ENCODE data around the gene SIRPD.
A peak's percentile ranks its signal among the peaks of the same experiment; 100 is the strongest.

SIRPD gene

GRCh38 chr20:1507276-1507675 is 50.2 kb downstream of the SIRPD start:
- TF ChIP-seq TAF1 (IDR thresholded peaks at IDR 0.05; ENCODE audit: low read depth) (no peak), EGR1 (IDR thresholded peaks at IDR 0.05) (no peak), FOXM1 (IDR thresholded peaks at IDR 0.05; ENCODE audit: borderline replicate concordance, low read depth) (no peak), YY1 (IDR thresholded peaks at IDR 0.05; ENCODE audit: low read depth) (no peak), USF1 (IDR thresholded peaks at IDR 0.05) (no peak), CREB1 (IDR thresholded peaks at IDR 0.05; ENCODE audit: low read depth) (no peak), ZBTB7A (IDR thresholded peaks at IDR 0.05; ENCODE audit: low read depth) (no peak), EP300 (IDR thresholded peaks at IDR 0.05; ENCODE audit: borderline replicate concordance) (no peak), TCF12 (IDR thresholded peaks at IDR 0.05; ENCODE audit: low read depth) (no peak), NFIC (IDR thresholded peaks at IDR 0.05) (no peak), CEBPB (IDR thresholded peaks at IDR 0.05) (no peak), TEAD4 (IDR thresholded peaks at IDR 0.05) (no peak), RAD21 (IDR thresholded peaks at IDR 0.05; ENCODE audit: low read depth) (no peak)
- TF ChIP-seq, protein P1, sequence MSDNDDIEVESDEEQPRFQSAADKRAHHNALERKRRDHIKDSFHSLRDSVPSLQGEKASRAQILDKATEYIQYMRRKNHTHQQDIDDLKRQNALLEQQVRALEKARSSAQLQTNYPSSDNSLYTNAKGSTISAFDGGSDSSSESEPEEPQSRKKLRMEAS (IDR thresholded peaks at IDR 0.05): no peak
- TF ChIP-seq, protein P2, sequence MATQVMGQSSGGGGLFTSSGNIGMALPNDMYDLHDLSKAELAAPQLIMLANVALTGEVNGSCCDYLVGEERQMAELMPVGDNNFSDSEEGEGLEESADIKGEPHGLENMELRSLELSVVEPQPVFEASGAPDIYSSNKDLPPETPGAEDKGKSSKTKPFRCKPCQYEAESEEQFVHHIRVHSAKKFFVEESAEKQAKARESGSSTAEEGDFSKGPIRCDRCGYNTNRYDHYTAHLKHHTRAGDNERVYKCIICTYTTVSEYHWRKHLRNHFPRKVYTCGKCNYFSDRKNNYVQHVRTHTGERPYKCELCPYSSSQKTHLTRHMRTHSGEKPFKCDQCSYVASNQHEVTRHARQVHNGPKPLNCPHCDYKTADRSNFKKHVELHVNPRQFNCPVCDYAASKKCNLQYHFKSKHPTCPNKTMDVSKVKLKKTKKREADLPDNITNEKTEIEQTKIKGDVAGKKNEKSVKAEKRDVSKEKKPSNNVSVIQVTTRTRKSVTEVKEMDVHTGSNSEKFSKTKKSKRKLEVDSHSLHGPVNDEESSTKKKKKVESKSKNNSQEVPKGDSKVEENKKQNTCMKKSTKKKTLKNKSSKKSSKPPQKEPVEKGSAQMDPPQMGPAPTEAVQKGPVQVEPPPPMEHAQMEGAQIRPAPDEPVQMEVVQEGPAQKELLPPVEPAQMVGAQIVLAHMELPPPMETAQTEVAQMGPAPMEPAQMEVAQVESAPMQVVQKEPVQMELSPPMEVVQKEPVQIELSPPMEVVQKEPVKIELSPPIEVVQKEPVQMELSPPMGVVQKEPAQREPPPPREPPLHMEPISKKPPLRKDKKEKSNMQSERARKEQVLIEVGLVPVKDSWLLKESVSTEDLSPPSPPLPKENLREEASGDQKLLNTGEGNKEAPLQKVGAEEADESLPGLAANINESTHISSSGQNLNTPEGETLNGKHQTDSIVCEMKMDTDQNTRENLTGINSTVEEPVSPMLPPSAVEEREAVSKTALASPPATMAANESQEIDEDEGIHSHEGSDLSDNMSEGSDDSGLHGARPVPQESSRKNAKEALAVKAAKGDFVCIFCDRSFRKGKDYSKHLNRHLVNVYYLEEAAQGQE (IDR thresholded peaks at IDR 0.05; ENCODE audit: low read depth): no peak

DNA sequence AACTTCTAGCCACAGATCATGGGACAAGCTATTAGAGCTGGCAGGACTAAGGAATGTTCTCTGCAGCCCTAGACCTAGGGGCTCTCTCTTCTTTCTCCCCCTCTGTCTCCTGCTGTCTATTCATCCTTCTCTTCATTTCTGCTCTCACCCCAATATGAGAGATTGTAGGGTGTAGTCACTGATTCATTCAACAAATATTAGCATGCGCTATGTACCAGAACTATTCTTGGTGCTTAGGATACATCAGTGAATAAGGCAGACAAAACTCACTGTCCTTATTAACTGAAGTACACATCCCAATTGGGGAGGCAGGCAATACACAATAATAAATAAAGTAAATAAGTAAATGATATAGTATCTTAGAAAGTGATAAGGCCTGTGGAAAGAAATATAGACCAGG is 51.6 kb downstream of the SIRPD start:
- TF ChIP-seq, protein P2 (IDR thresholded peaks at IDR 0.05; ENCODE audit: low read depth): no peak
- TF ChIP-seq FOXM1 (IDR thresholded peaks at IDR 0.05; ENCODE audit: borderline replicate concordance, low read depth) (no peak), TAF1 (IDR thresholded peaks at IDR 0.05; ENCODE audit: low read depth) (no peak), EP300 (IDR thresholded peaks at IDR 0.05; ENCODE audit: borderline replicate concordance) (no peak), ZBTB7A (IDR thresholded peaks at IDR 0.05; ENCODE audit: low read depth) (no peak), YY1 (IDR thresholded peaks at IDR 0.05; ENCODE audit: low read depth) (no peak), CREB1 (IDR thresholded peaks at IDR 0.05; ENCODE audit: low read depth) (no peak), NFIC (IDR thresholded peaks at IDR 0.05) (no peak), CEBPB (IDR thresholded peaks at IDR 0.05) (no peak)
- TF ChIP-seq, protein P1 (IDR thresholded peaks at IDR 0.05): no peak

DNA sequence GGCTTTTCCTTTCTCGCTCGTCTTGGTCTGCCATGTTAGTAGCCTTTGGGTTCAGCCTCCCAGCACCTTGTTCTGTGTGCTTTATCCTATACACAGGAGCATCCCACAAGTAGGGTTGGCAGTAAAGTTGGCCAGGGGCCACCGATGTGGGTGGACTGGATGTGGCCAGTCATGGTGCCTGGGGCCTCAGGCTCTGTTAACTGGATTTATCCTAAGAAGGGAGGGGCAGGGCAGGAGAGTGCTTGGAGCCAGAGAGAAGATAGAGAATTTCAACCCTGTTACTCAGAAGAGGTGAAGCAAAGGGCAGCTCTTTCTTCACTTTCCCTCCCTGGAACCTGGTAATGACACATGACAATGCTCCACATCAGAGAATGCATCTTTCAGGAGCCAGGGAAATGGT is 52.1 kb downstream of the SIRPD start:
- TF ChIP-seq TAF1 (IDR thresholded peaks at IDR 0.05; ENCODE audit: low read depth): no peak

DNA sequence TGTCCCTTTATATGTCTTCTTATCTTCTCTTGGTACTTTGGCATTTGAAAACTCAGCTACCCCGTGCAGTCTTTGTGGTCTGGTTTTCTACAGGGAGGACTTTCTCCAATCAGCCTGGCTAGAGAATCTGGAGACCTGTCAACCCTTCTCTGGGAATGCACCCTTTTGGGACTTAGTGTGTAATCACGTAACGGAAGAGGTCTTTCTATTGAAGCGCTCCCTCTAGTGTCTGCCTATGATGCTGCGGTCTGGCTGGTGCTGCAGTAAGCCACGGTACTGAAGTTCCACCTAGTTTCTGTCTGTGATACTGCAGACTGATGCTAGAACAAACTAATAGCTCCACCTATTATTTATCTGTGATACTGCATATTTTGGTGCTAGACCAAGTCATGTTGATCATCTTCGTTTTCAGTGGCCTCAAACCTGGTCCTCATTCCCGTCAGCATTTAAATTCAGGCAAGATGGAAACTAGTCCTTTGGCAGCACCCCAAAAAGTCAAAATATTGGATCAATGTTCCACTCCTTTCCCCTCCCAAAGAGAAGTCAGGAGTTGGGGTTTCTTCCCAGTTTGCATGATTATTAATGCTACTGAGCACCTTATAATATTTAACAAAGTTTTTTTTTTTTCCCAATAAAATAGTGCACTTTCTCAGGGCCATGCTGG is 53.8 kb downstream of the SIRPD start:
- no peak for TF ChIP-seq CREB1 (IDR thresholded peaks at IDR 0.05; ENCODE audit: low read depth)
- TF ChIP-seq RAD21 (IDR thresholded peaks at IDR 0.05; ENCODE audit: low read depth): peak; percentile 71
- no peak for TF ChIP-seq ZBTB7A (IDR thresholded peaks at IDR 0.05; ENCODE audit: low read depth)
- no peak for TF ChIP-seq EGR1 (IDR thresholded peaks at IDR 0.05)

- no peak for TF ChIP-seq TEAD4 (IDR thresholded peaks at IDR 0.05)
- no peak for TF ChIP-seq FOXM1 (IDR thresholded peaks at IDR 0.05; ENCODE audit: borderline replicate concordance, low read depth)
- TF ChIP-seq, protein P2 (IDR thresholded peaks at IDR 0.05; ENCODE audit: low read depth): no peak
- no peak for TF ChIP-seq NFIC (IDR thresholded peaks at IDR 0.05)
- no peak for TF ChIP-seq CEBPB (IDR thresholded peaks at IDR 0.05)
- no peak for TF ChIP-seq RAD21 (IDR thresholded peaks at IDR 0.05; ENCODE audit: low read depth)
- TF ChIP-seq ZBTB7A (IDR thresholded peaks at IDR 0.05; ENCODE audit: low read depth): no peak
- no peak for TF ChIP-seq CREB1 (IDR thresholded peaks at IDR 0.05; ENCODE audit: low read depth)
- TF ChIP-seq TAF1 (IDR thresholded peaks at IDR 0.05; ENCODE audit: low read depth): no peak
- TF ChIP-seq, protein P1 (IDR thresholded peaks at IDR 0.05): no peak
- no peak for TF ChIP-seq EGR1 (IDR thresholded peaks at IDR 0.05)
- no peak for TF ChIP-seq YY1 (IDR thresholded peaks at IDR 0.05; ENCODE audit: low read depth)
- no peak for TF ChIP-seq USF1 (IDR thresholded peaks at IDR 0.05)
- TF ChIP-seq EP300 (IDR thresholded peaks at IDR 0.05; ENCODE audit: borderline replicate concordance): no peak
- TF ChIP-seq TCF12 (IDR thresholded peaks at IDR 0.05; ENCODE audit: low read depth): no peak
Measured at GRCh38 chr20:1500496-1500895, 57.0 kb downstream of the SIRPD start.

All from Ishikawa (cell line).